Activated CD8-positive, alpha-beta T cell treated with anti-CD3 and anti-CD28 coated beads, Interleukin-2, amount 10 ng/mL, durations not matched to agents 7 days and 5 days (primary cell): ENCODE measurements around the gene LOC101059915.
A peak's percentile ranks its signal among the peaks of the same experiment; 100 is the strongest.
"Not testable (repeated sequence)": the region's sequence is repeated elsewhere in the genome, so short reads cannot be mapped to it uniquely, and the experiment has no call there.

ENCODE experiments used
- ATAC-seq: fragments of 150-1000 bp; cut with Tn5 transposase; one replicate; pipeline ENCODE4 v1.10.0; 2021; ENCODE audit warnings: moderate library complexity
- CTCF ChIA-PET: fragments of 350-600 bp; sonication (Branson Sonifier 250); formaldehyde crosslinking; loops from one replicate; lab custom pipeline; 2021; ENCODE audit warnings: antibody characterized with exemption; lab: Charles Lee
- POLR2A ChIA-PET: fragments of 350-600 bp; sonication (Branson Sonifier 250); formaldehyde crosslinking; loops from one replicate; lab custom pipeline; 2021; ENCODE audit warnings: antibody characterized with exemption; lab: Charles Lee
- DNase-seq: peaks from one replicate; pipeline ENCODE4 v3.0.0-alpha.2; 2020
- H3K27ac Mint-ChIP-seq: one replicate; pipeline ENCODE4 v1.8.0; 2021; ENCODE audit warnings: mild to moderate bottlenecking, mixed read lengths
- H3K27me3 Mint-ChIP-seq: one replicate; pipeline ENCODE4 v1.8.0; 2021; ENCODE audit warnings: low read depth, mixed read lengths
- H3K36me3 Mint-ChIP-seq: one replicate; pipeline ENCODE4 v1.8.0; 2021; ENCODE audit warnings: low read depth, mixed read lengths
- H3K4me1 Mint-ChIP-seq: one replicate; pipeline ENCODE4 v1.8.0; 2021; ENCODE audit warnings: low read depth, mixed read lengths
- H3K4me3 Mint-ChIP-seq: one replicate; pipeline ENCODE4 v1.8.0; 2021; ENCODE audit warnings: mild to moderate bottlenecking, mixed read lengths
- H3K9me3 Mint-ChIP-seq: one replicate; pipeline ENCODE4 v1.8.0; 2022; ENCODE audit warnings: mixed read lengths; ENCODE audit not compliant: insufficient read depth

LOC101059915 gene

DNA sequence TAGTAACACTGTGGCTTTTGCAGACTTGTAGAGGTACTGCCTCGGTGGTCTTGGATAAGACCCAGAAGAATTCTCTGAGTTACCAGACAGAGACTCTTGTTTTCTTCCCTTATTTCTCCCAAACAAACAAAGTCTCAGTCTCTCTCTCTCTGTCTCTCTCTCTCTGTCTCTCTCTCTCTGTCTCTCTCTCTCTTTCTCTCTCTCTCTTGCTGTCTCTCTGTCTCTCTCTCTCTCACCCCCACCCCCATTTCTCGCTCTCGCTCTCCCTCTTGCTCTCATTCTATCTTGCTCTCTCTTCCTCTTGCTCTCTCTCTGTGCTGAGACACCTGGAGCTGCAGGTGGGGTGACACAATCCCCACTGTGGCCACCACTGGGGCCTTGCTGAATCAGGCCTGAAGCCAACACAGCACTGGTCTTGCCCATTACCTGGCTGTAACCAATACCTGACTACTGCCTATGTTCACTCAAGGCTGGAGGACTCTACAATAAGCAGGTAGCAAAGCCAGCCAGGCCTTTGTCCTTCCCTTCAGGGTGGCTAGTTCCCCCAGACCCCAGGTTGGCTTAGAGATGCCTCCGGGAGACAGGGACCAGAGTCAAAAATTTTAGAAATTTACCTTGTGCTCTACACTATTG is 12.3 kb downstream of the LOC101059915 start:
- Mint-ChIP-seq H3K36me3 (no peaks in the 10 kb centered on the region), H3K27ac (no peak overlapping the region), H3K4me1 (no peaks in the 10 kb centered on the region), H3K4me3 (no peak overlapping the region), H3K9me3 (no peaks in the 10 kb centered on the region), H3K27me3 (peaks cover 5% of the 10 kb centered on the region)
- ATAC-seq: no peak
- no peak for DNase-seq
- ChIA-PET CTCF (no interaction called here), POLR2A (no interaction called here)

DNA sequence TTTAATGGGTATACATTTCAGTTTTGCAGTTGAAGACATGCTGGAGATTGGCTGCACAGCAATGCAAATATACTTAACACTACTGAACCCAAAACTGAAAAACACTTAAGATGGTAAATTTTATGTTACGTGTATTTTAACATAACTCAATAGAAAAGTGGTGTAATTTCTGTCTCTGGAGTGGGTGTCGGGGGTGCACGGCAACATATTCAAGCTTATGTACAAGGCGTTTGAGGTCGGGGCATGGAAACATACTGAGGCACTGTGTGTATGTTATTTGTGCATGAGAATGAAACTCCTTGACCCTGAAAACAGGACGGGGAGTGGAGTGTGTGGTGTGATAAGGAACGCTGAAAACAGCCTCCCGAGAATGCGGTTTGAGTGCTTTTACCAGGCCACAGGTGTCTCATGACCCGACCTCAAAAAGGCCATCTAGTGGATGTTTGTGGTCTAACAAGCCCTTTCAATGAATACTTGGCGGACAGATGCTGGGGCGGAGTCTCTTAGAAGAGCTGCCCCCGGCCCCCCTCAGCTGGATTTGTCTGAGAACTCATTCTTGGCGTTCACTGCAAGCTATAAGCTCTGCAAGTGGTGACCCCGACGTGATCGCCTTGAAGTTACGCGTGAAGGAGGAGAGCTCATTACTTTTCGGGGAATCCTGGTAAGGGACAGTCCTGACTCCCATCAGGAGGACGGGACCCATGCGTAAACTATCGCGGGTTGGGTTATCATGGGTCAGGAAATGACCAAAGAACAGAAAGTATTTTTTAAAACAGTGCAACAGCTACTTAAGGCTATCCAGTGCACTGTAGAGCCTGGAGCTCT is 29.5 kb downstream of the LOC101059915 start:
- DNase-seq, H3K27ac Mint-ChIP-seq, H3K27me3 Mint-ChIP-seq, H3K9me3 Mint-ChIP-seq, POLR2A ChIA-PET, H3K4me3 Mint-ChIP-seq, H3K36me3 Mint-ChIP-seq, CTCF ChIA-PET, H3K4me1 Mint-ChIP-seq: not testable (repeated sequence)
- peak; percentile 42 for ATAC-seq

DNA sequence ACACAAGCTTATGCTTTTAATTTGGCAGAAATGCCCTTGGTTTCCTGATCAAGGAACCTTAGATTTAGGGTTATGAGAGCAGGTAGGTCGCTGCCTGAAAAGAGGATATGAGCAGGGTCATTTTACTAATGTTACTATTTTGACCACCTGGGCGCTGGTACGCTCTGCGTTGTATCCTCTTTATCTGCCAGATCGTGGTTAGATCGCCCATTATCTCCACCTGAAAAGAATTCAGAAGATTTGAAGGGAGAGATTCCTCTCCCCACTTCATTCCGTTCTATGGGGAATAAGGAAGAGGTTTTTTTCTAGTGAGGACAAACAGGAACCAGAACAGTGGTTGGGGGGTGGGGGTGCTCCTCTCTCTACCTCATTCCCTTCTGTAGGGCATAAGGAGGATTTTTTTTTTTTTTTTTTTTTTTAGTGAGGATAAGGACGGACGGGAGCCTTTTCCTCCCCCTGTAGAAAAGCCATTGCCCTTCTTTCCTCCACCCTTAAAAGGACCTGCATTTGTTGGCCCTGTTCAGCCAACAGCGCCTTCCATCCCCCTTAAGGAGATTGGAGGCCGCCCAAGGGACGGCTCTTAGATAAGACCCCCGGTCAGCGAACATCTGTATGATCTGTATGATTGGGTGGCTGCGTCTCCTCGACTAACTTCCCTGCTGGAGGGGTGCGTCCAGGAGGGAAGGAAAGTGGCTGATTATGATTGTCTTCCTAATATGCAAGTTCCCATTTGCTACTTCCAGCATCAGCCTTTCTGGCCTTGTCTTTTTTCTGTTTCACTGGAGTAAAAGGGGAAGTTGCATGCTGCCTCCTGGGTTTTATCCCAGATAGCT is 30.3 kb downstream of the LOC101059915 start:
- H3K36me3 Mint-ChIP-seq, H3K27me3 Mint-ChIP-seq, POLR2A ChIA-PET, H3K4me3 Mint-ChIP-seq, DNase-seq, H3K9me3 Mint-ChIP-seq, ATAC-seq, H3K27ac Mint-ChIP-seq, H3K4me1 Mint-ChIP-seq, CTCF ChIA-PET: not testable (repeated sequence)

DNA sequence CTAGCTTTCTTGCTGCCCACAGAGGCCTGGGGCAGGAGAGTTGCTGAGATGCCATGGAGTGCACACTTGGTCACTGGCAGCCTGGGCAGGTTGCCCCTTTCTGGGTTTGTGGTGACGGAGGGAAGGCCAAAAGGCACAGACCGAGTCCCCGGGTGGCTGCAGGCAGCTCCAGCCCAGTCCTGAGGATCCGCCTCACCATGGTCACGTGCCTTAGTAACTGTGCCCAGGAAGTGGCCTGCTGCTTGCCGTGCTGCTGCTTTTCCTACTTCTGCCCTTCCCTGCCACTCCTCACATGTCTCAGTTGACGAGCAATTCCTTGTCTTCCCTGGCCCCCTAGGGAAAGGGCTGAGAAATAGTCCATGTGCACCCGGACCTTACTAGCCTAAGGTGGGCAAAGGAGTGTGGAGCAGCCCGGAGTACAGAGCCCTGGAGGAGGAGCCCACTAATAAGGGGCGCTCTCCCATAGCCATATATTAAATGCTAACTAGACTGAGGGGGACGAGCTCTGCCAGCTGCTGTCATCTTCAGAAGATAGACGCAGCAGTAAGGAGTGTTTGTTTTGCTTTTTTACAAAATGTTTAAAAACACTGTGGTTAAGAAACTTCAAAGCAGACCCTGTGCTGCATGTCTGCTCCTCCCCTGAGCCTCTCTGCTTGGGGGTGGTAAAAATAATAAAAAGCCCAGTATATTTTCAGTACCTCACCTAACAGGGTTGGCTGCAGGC is 31.1 kb downstream of the LOC101059915 start:
- H3K27ac Mint-ChIP-seq, H3K9me3 Mint-ChIP-seq, CTCF ChIA-PET, ATAC-seq, POLR2A ChIA-PET, H3K4me3 Mint-ChIP-seq, H3K4me1 Mint-ChIP-seq, H3K27me3 Mint-ChIP-seq, DNase-seq, H3K36me3 Mint-ChIP-seq: not testable (repeated sequence)

DNA sequence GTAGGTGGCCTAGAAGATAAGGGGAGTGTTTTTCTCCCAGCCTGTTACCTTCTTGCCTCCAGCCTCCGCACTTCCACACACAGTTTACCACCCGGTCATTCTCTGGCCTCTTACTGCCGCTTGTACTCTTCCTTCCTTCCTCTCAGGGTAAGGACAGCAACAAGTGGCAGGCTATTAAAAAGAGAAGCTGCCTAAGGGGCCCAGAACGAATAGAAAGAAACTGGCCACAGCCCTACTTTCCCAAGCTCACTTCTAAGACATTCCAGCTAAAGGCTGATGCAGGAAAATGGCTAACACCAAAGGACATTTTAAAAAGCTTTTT is 31.6 kb downstream of the LOC101059915 start:
- CTCF ChIA-PET, H3K4me3 Mint-ChIP-seq: not testable (repeated sequence)

DNA sequence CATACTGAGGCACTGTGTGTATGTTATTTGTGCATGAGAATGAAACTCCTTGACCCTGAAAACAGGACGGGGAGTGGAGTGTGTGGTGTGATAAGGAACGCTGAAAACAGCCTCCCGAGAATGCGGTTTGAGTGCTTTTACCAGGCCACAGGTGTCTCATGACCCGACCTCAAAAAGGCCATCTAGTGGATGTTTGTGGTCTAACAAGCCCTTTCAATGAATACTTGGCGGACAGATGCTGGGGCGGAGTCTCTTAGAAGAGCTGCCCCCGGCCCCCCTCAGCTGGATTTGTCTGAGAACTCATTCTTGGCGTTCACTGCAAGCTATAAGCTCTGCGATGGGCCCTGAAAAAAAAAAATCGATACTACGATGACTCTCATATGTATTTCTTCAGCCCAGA is 35.5 kb downstream of the LOC101059915 start:
- POLR2A ChIA-PET, H3K27ac Mint-ChIP-seq, H3K4me3 Mint-ChIP-seq, H3K36me3 Mint-ChIP-seq, H3K27me3 Mint-ChIP-seq, DNase-seq, ATAC-seq, H3K4me1 Mint-ChIP-seq, CTCF ChIA-PET, H3K9me3 Mint-ChIP-seq: not testable (repeated sequence)

More for the DNA sequence above, 31.6 kb downstream of the LOC101059915 start:
- POLR2A ChIA-PET, H3K9me3 Mint-ChIP-seq, H3K27me3 Mint-ChIP-seq, H3K27ac Mint-ChIP-seq, H3K4me1 Mint-ChIP-seq, ATAC-seq, DNase-seq, H3K36me3 Mint-ChIP-seq: not testable (repeated sequence)

DNA sequence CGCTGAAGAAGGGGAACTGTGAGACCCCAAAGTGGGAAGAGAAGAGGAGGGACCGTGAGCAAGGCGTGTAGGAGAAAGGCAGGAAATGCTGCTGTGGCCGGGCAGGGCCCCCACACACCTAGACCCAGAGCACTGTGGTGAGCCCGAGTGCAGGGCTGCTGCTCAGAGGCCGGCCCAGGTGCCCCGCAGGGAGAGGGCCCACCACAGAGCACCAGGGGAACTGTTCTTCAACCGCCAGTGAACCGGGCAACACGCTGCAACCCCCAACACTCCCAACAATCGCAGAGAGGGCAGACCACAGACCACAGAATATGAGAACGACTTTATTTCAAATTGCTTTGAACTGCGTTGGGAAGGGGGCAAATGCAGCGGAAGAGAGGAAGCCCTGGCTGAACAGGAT is 46.7 kb downstream of the LOC101059915 start:
- H3K27ac Mint-ChIP-seq, POLR2A ChIA-PET, DNase-seq, CTCF ChIA-PET, H3K9me3 Mint-ChIP-seq, H3K36me3 Mint-ChIP-seq, H3K27me3 Mint-ChIP-seq, H3K4me1 Mint-ChIP-seq, H3K4me3 Mint-ChIP-seq: not testable (repeated sequence)
- ATAC-seq: peak; percentile 39

DNA sequence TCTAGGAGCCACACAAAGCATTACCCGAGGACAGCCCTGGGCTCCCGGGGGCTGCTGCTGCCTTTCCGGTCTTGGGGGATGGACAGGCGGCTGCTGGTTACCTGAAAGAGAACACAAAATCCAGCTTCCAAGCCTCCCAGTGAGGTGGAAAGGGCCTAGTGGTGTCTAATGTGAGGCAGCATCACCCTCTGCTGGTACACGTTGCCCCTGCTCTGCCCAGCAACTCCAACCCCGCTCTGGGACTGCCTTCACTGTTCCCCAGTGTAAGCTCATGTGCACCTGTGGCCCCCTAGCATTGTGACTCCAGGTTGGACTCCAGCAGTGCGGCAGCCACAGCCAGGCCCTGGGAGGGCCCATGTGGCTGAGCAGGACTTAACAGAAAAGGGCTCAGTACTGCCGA is 48.2 kb downstream of the LOC101059915 start:
- H3K4me1 Mint-ChIP-seq, H3K4me3 Mint-ChIP-seq, DNase-seq, H3K9me3 Mint-ChIP-seq, CTCF ChIA-PET, H3K27ac Mint-ChIP-seq, H3K36me3 Mint-ChIP-seq, H3K27me3 Mint-ChIP-seq, ATAC-seq, POLR2A ChIA-PET: not testable (repeated sequence)

DNA sequence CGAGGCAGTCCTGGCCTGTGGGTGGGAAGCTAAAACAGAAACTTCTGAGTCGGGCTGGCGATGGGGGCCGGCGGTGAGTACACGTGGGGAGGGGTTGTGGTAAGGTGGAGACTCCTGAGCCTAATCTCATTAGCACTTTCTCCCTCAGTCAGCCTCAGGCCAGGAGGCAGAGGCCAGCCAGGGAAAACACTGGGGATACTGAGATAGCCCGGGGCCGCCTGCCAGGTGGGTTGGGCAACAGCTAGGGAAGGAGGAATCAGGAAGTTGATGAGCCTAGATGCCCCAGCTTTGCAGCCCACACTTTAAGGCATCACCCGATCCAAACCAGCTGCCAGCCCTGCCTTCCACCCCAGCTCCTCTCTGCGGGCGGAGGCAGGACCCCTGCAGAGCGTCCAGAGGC is 49.0 kb downstream of the LOC101059915 start:
- H3K27ac Mint-ChIP-seq: not testable (repeated sequence)

DNA sequence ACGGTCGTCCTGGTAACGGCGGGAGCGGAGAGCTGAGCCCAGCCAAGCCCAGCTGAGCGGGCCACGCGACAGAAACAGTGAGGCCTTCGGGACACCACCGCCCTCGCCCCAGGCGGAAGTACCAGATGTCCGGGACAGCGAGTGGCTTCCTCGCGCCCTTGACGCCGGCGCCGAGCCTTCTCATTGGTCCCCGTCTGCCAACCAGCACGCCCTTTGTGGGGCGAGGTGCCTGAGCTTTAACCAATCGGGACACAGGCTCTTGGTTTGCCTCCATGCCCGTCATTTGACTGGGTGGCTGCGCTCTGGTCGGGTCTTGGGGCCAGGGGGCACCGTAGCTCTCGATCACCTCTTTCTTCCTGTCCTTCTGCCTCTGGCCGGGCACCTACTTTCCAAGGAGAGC is 50.8 kb downstream of the LOC101059915 start, which contains the start of gene CXorf49:
CXorf49 (minus strand) TSS at position 101 of the 400 bp plus-strand sequence. CDS start 134 bp downstream, outside the sequence.
- POLR2A ChIA-PET, H3K9me3 Mint-ChIP-seq, CTCF ChIA-PET, H3K4me3 Mint-ChIP-seq, H3K4me1 Mint-ChIP-seq, ATAC-seq, H3K36me3 Mint-ChIP-seq, H3K27ac Mint-ChIP-seq, DNase-seq, H3K27me3 Mint-ChIP-seq: not testable (repeated sequence)

More for the DNA sequence above, 49.0 kb downstream of the LOC101059915 start:
- H3K9me3 Mint-ChIP-seq, H3K27me3 Mint-ChIP-seq, ATAC-seq, CTCF ChIA-PET, POLR2A ChIA-PET, H3K4me1 Mint-ChIP-seq, H3K4me3 Mint-ChIP-seq, H3K36me3 Mint-ChIP-seq, DNase-seq: not testable (repeated sequence)

DNA sequence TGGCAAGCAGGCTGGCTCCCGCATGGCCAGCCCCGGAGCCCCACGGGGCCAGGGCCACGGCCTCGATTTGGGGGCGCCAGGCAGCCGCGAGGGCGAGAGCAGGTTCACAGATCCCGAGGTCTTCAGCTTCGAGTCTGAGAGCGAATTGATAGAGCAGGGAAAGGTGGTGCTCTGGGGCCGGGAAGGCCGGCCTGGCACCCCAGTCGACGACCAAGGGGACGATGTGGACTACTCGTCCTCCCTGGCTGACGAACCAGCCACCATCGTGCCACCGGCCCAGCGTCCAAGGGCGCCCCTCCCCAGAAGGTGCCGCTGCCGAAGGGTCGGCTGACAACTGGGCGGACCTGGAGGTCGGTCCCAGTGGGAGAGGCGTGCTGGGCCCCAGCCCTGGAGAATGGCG is 51.8 kb downstream of the LOC101059915 start:
- H3K27me3 Mint-ChIP-seq, DNase-seq, H3K9me3 Mint-ChIP-seq, H3K4me1 Mint-ChIP-seq, H3K36me3 Mint-ChIP-seq, POLR2A ChIA-PET, CTCF ChIA-PET, H3K4me3 Mint-ChIP-seq, ATAC-seq, H3K27ac Mint-ChIP-seq: not testable (repeated sequence)
